ENCODE data around the gene PIP5K1C.
A peak's percentile ranks its signal among the peaks of the same experiment; 100 is the strongest.
"Not testable (repeated sequence)": the region's sequence is repeated elsewhere in the genome, so short reads cannot be mapped to it uniquely, and the experiment has no call there.

The PIP5K1C gene

GRCh38 chr19:3674784-3675543 lies 25.3 kb downstream of the PIP5K1C start:
- DNase-seq (ENCODE audit: low spot score): no peak

- DNase-seq (ENCODE audit: low spot score): no peak
These were observed 26.5 kb downstream of the PIP5K1C start for GRCh38 chr19:3673506-3674439.

GRCh38 chr19:3672993-3673392 lies 27.3 kb downstream of the PIP5K1C start:
- no peak for DNase-seq (ENCODE audit: low spot score)

DNA sequence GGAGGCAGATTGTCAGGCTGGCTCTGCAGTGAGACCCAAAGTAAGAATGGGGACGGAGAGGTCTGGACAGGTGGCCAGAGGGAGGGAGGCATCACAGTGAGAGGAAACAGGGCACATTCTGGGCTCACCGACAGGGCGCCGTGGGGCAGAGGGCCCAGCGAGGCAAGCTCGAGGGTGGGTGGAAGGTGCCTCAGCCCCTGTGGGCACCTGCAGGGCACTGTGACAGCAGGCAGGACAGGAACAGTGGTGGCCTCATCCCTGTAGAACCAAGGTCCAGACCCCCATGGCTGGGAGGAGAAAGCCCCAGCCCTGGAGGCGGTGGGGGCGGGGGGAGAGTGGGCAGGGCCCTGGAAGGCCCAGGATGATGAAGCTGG lies 27.7 kb downstream of the PIP5K1C start:
- no peak for DNase-seq (ENCODE audit: low spot score)

- DNase-seq (ENCODE audit: low spot score): no peak
These were observed 28.3 kb downstream of the PIP5K1C start for GRCh38 chr19:3671680-3672574.

GRCh38 chr19:3670796-3671679 lies 29.2 kb downstream of the PIP5K1C start:
- DNase-seq (ENCODE audit: low spot score): peak; percentile 81

- DNase-seq (ENCODE audit: low spot score): peak; percentile 94
These were observed 30.1 kb downstream of the PIP5K1C start for GRCh38 chr19:3669947-3670795.

DNA sequence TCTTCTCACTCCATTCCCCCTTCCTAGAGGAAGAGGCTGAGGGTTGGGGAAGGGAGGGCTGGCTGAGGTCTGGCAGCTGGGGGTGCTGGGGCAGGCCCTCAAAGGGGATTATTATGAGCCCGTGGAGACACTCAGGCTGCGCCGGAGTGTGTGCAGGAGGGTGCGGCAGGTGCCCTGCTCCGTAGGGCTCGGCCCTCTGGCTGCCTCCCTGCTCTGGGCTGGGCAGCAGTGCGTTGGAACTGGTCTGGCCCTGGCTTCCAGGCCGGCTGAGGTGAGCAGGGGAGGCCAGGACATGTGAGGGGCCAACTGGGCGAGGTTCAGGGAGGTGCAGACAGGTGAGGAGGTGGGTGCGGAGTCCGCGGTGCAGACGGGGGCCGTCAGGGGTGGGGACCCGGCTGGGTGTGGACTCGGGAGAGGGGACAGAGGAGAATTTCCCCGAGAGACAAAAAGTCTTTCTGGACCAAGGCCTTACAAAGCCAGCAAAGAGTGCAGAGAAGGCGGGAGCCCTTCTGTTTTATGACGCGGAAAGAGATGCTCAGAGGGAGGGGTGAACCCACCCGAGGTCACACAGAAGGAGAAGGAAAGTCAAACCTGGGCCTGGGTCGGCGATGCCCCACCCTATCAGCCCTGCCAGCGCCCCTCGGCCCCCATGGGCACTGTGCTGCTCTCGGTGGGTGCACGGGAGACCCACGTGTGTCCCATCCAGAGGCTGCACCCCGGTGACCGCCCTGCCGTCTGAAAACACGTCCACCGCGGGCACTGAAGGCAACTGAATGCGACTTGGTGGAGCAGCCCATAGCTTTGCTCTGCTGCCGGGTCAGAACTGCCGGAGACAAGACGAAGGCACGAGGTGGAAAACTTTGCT lies 31.0 kb downstream of the PIP5K1C start:
- no peak for DNase-seq (ENCODE audit: low spot score)

GRCh38 chr19:3668331-3669081 lies 31.8 kb downstream of the PIP5K1C start:
- no peak for DNase-seq (ENCODE audit: low spot score)

DNA sequence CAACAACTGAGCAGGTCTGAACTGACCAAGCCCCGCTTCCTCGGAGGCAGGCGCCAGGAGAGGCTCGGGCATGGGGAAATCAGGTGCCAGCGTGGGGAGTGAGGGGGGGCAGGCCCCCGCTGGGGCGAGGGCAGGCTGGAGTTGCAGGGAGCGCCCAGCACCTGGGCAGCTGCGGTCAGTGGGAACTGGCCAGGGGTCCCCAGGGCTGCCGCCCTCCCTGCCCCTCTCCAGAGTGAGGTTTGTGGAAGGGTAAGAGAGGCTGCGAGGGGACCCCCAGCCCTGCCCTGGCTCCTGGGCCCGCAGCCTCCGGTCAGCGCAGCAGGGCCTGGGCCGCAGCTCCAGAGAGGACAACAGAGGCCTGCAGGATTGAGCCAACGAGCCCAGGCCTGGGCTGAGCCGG lies 32.5 kb downstream of the PIP5K1C start:
- DNase-seq (ENCODE audit: low spot score): no peak

DNA sequence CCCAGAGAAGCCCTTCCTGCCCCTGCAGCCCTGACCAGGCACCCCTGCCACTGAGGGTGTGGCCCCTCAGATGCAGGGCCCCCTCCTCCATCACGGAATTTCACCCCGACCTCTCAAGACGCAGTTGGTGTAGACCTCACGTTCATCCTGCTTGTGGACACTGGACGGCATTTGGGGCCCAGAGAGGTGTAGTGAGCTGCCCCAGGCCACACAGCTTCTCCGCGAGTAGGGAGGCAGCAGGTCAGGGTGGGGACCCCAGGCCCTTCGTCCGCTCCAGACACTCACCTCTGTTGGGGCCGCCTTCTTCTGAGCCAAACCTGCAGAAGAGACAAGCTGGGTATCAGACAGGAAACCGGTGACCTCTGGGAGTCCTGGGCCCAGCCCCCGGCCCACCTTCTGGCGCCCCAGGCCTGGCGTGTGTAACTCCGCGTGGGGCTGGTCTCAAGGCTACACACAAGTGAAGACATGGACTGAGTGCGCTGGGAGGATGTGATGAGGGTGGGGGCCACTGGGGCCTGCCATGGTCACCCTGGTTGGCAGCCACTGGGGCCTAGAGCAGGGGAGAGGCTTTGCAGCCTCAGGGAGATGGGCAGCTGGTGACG lies 33.1 kb downstream of the PIP5K1C start:
- no peak for DNase-seq (ENCODE audit: low spot score)

DNA sequence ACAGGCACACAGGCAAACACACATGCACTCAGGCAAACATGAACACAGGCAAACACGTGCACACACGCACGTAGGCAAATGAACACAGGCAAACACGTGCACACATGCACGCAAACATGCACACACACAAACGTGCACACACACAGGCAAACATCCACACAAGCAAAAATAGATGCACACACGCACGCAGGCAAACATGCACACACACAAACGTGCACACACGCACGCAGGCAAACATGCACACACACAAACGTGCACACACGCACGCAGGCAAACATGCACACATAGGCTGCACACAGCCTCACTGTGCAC lies 33.8 kb downstream of the PIP5K1C start:
- not testable (repeated sequence) for DNase-seq (ENCODE audit: low spot score)

DNA sequence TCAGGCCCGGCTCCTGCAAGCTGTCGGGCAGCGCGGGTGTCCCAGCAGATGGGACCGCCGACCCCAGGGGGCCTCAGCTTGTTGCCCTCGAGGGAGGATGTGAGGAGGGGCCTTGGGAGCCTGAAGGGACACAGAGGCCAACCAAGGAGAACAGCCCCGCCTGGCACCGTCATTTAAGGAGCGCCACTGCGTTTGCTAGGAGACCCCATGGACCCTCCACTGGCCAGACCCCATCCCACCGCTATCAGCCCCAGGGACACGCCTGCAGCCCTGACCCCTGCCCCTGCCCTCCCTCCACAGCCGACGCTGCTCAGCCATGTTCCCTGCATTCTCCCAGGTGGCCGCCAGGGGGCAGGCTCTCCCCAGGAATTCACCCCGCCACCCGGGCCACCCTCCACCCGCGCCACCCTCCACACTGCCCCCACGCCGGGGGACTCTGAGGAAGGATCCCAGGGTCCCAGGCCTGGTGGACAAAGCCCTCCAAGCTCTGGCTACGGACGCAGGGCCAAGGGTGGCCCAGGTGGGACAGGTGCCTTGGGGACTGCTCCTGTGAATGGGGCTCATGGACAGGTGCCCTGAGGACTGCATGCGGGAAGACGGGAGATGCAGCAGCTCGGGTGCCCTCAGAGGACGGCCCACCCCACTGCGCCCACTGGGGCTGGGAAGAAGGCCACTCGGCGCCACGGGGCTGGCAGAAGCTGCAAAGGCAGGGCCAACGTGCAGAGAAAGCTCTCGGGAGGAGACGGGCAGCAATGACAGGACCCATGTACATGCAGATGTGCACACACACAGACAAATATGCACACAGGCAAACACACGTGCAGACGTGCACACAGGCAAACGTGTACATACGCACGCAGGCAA lies 34.4 kb downstream of the PIP5K1C start:
- DNase-seq (ENCODE audit: low spot score): peak; percentile 91

DNA sequence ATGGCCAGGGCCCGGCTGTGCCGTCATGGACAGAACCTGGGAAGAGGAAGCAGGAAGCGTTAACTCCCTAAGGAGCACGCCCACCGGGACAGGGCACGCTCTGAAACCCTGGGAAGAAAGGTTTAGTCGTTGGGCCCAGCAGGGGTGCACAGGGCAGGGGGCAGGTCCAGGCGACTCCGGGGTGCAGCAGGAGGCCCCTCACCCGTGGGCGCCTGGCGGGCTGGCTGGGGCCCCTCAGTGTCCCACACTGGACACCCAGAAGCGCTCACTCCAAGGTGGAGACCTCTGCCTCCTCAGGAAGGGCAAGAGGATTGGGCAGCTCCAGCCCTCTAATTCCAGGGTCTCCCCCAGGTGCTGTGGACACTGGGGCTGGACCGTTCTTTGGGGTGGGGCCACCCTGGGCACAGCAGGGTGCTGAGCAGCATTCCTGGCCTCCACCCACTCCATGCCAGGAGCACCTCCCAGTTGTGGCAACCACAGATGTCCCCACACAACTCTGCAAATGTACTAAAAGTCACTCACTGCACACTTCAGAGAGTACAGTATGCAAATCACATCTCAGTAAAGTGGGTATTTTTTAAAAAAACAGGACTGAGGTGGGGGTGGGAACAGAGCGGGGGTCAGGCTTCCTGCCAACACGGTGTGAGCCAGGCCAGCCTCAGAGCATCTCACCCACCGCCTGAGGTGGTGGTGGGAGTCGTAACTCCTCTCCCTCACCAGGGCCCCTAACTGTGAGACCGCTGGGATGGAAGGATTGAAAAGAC lies 35.2 kb downstream of the PIP5K1C start:
- no peak for DNase-seq (ENCODE audit: low spot score)

GRCh38 chr19:3663838-3664237 lies 36.4 kb downstream of the PIP5K1C start:
- no peak for DNase-seq (ENCODE audit: low spot score)

Data from GM03348 (cell line).